HG02981 (cell line): ENCODE data around the gene DQX1.

Source experiments
- ATAC-seq: cut with Tn5 transposase; IDR thresholded peaks from one replicate; pipeline ENCODE4 v1.9.1; 2021; ENCODE audit warnings: mild to moderate bottlenecking, moderate library complexity; ENCODE audit not compliant: unreplicated experiment

The DQX1 gene

GRCh38 chr2:74554820-74555531 lies 28.9 kb upstream of the DQX1 start:
- peak; percentile 30 for ATAC-seq

GRCh38 chr2:74553892-74554819 lies 28.1 kb upstream of the DQX1 start, which contains the start of the genes DOK1 and LOXL3:
DOK1 (plus strand) TSS chr2:74554720; CDS start chr2:74554755, 35 bp downstream.
LOXL3 (minus strand) TSS chr2:74553942; CDS start chr2:74552634, 1,308 bp downstream.
- ATAC-seq: peak; percentile 40

- ATAC-seq: no peak
Measured at GRCh38 chr2:74552914-74553811, 27.1 kb upstream of the DQX1 start.

GRCh38 chr2:74551942-74552913 lies 26.2 kb upstream of the DQX1 start:
- ATAC-seq: no peak

- no peak for ATAC-seq
Measured at GRCh38 chr2:74551530-74551929, 25.5 kb upstream of the DQX1 start.

- ATAC-seq: no peak
Measured at GRCh38 chr2:74550231-74550630, 24.2 kb upstream of the DQX1 start.

GRCh38 chr2:74548900-74549826 lies 23.1 kb upstream of the DQX1 start:
- ATAC-seq: no peak

- ATAC-seq: no peak
Measured at GRCh38 chr2:74548285-74548899, 22.4 kb upstream of the DQX1 start.

GRCh38 chr2:74546004-74546403 lies 20.0 kb upstream of the DQX1 start:
- ATAC-seq: no peak

- no peak for ATAC-seq
Measured at GRCh38 chr2:74544634-74545033, 18.6 kb upstream of the DQX1 start.

GRCh38 chr2:74542978-74543377 lies 16.9 kb upstream of the DQX1 start:
- no peak for ATAC-seq

GRCh38 chr2:74540291-74540690 lies 14.3 kb upstream of the DQX1 start:
- no peak for ATAC-seq

GRCh38 chr2:74538881-74539339 lies 12.9 kb upstream of the DQX1 start:
- ATAC-seq: no peak

GRCh38 chr2:74537140-74537539 lies 11.1 kb upstream of the DQX1 start:
- no peak for ATAC-seq

GRCh38 chr2:74536166-74536950 lies 10.3 kb upstream of the DQX1 start:
- no peak for ATAC-seq

- no peak for ATAC-seq
Measured at GRCh38 chr2:74535440-74535965, 9.5 kb upstream of the DQX1 start.

- ATAC-seq: no peak
Measured at GRCh38 chr2:74534411-74534810, 8.4 kb upstream of the DQX1 start.
